ENCODE results near the gene VPS51.

DNA sequence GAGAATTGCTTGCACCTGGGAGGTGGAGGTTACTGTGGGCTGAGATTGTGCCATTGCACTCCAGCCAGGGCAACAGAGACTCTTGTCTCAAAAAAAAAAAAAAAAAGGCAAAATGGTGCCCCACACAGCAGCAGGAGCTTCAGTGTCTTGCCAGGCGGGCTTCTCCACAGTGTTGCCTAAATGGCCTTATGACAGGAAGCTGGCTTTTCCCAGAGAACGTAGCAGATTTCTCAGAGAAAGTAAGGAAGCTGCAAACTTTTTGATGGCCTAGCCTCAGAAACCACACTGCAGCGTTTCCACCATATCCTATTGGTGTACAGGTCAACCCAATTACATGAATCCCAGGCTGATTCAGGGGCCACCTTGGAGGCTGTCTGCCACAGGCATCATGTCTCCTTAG, 61.3 kb downstream of the VPS51 start:
- TF ChIP-seq YY1 (IDR thresholded peaks at IDR 0.05) = no peak
- TF ChIP-seq, protein P1, sequence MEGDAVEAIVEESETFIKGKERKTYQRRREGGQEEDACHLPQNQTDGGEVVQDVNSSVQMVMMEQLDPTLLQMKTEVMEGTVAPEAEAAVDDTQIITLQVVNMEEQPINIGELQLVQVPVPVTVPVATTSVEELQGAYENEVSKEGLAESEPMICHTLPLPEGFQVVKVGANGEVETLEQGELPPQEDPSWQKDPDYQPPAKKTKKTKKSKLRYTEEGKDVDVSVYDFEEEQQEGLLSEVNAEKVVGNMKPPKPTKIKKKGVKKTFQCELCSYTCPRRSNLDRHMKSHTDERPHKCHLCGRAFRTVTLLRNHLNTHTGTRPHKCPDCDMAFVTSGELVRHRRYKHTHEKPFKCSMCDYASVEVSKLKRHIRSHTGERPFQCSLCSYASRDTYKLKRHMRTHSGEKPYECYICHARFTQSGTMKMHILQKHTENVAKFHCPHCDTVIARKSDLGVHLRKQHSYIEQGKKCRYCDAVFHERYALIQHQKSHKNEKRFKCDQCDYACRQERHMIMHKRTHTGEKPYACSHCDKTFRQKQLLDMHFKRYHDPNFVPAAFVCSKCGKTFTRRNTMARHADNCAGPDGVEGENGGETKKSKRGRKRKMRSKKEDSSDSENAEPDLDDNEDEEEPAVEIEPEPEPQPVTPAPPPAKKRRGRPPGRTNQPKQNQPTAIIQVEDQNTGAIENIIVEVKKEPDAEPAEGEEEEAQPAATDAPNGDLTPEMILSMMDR (IDR thresholded peaks at IDR 0.05; ENCODE audit: low read depth, low read length, missing input control) = no peak
- no peak for TF ChIP-seq RAD21 (IDR thresholded peaks at IDR 0.05)
- TF ChIP-seq, protein P2, sequence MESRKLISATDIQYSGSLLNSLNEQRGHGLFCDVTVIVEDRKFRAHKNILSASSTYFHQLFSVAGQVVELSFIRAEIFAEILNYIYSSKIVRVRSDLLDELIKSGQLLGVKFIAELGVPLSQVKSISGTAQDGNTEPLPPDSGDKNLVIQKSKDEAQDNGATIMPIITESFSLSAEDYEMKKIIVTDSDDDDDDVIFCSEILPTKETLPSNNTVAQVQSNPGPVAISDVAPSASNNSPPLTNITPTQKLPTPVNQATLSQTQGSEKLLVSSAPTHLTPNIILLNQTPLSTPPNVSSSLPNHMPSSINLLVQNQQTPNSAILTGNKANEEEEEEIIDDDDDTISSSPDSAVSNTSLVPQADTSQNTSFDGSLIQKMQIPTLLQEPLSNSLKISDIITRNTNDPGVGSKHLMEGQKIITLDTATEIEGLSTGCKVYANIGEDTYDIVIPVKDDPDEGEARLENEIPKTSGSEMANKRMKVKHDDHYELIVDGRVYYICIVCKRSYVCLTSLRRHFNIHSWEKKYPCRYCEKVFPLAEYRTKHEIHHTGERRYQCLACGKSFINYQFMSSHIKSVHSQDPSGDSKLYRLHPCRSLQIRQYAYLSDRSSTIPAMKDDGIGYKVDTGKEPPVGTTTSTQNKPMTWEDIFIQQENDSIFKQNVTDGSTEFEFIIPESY (IDR thresholded peaks at IDR 0.05) = no peak
- TF ChIP-seq, protein P3, sequence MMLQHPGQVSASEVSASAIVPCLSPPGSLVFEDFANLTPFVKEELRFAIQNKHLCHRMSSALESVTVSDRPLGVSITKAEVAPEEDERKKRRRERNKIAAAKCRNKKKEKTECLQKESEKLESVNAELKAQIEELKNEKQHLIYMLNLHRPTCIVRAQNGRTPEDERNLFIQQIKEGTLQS (IDR thresholded peaks at IDR 0.05) = no peak
- no peak for TF ChIP-seq NR2F2 (IDR thresholded peaks at IDR 0.05)
- TF ChIP-seq EGR1 (IDR thresholded peaks at IDR 0.05; ENCODE audit: low read depth in 2 of 2) = no peak
- TF ChIP-seq, protein P4, sequence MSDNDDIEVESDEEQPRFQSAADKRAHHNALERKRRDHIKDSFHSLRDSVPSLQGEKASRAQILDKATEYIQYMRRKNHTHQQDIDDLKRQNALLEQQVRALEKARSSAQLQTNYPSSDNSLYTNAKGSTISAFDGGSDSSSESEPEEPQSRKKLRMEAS (IDR thresholded peaks at IDR 0.05) = no peak
- TF ChIP-seq, protein P5, sequence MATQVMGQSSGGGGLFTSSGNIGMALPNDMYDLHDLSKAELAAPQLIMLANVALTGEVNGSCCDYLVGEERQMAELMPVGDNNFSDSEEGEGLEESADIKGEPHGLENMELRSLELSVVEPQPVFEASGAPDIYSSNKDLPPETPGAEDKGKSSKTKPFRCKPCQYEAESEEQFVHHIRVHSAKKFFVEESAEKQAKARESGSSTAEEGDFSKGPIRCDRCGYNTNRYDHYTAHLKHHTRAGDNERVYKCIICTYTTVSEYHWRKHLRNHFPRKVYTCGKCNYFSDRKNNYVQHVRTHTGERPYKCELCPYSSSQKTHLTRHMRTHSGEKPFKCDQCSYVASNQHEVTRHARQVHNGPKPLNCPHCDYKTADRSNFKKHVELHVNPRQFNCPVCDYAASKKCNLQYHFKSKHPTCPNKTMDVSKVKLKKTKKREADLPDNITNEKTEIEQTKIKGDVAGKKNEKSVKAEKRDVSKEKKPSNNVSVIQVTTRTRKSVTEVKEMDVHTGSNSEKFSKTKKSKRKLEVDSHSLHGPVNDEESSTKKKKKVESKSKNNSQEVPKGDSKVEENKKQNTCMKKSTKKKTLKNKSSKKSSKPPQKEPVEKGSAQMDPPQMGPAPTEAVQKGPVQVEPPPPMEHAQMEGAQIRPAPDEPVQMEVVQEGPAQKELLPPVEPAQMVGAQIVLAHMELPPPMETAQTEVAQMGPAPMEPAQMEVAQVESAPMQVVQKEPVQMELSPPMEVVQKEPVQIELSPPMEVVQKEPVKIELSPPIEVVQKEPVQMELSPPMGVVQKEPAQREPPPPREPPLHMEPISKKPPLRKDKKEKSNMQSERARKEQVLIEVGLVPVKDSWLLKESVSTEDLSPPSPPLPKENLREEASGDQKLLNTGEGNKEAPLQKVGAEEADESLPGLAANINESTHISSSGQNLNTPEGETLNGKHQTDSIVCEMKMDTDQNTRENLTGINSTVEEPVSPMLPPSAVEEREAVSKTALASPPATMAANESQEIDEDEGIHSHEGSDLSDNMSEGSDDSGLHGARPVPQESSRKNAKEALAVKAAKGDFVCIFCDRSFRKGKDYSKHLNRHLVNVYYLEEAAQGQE (IDR thresholded peaks at IDR 0.05) = no peak
- no peak for TF ChIP-seq GABPA (IDR thresholded peaks at IDR 0.05 in 1 of 2, conservative IDR thresholded peaks at IDR 0.05 in 1 of 2)

All from liver (tissue), 3 donors.